ENCODE results near the gene TAOK2.

Gene TAOK2

DNA sequence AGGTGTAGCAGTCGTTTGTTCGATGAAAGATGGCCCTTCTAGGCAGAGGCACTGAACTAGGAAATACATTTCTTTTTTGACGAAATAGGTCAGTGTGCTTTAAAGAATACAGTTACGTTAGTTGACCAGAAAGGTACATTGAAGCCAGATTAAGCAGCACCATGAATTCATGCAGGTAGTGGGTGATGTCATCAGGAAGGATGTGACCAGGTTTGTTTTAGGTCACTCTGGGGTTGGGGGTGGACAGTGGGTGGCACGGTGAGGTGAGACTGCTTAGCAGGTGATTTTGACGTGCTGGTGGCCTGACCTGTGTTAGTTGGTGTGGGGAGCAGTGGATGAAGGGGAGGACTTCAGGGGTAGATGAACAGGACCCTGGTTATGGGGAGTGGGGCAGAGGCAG, 25.9 kb downstream of the TAOK2 start:
- no peaks in the 10 kb centered on the region for H3K36me3 ChIP-seq (ENCODE audit: control insufficient read depth, insufficient read depth, low read length)
- no peak overlapping the region for H3K4me2 ChIP-seq (ENCODE audit: low read length)
- no peak for TF ChIP-seq CTCF (IDR thresholded peaks at IDR 0.05)
- H3K27ac ChIP-seq, result no peak overlapping the region
- no peak overlapping the region for H3K4me3 ChIP-seq (ENCODE audit: low read depth, low read length)
- H3K27me3 ChIP-seq (ENCODE audit: control insufficient read depth, insufficient read depth, low read length), result no peaks in the 10 kb centered on the region
- H2AFZ ChIP-seq, result no peak overlapping the region
- H3K79me2 ChIP-seq, result peaks cover 5% of the 10 kb centered on the region
- H3K4me1 ChIP-seq, result peaks cover 6% of the 10 kb centered on the region
- H3K9me3 ChIP-seq (ENCODE audit: control insufficient read depth, low read length), result no peaks in the 10 kb centered on the region
- H3K9ac ChIP-seq, result no peak overlapping the region

DNA sequence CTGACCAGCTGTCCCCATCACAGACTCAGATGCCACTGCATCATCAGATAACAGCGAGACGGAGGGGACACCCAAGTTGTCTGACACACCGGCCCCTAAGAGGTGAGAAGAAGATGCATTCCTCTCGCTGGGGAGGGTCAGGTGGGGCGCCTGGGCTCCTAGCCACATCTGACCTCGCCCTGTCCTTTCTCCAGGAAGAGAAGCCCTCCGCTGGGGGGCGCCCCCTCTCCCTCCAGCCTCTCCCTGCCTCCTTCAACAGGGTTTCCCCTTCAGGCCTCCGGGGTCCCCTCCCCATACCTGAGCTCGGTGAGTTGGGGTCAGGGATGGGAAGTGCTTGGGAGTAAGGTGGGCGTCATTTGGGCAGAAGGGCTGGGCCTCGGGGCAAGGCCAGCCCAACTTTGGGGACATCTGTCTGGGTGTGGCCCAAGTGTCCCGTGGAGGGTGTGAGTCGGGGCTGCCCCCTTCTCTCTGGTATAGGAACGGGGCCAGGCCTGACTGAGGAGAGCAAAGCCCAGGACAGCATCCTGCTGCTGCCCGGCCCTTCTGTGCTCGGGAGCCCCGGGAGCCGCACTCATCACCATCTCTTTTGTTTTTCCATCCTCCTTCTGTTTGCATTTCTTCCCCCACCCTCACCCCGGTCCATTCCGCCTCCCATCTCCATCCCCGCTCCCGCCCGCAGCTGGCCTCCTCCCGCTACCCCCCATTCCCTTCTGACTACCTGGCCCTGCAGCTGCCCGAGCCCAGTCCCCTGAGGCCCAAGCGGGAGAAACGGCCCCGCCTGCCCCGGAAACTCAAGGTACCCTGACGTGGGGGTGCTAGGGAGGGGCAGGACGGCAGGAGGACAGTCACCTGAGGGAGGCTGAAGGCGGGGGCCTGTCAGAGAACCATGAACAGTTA, 27.3 kb downstream of the TAOK2 start:
- Histone ChIP-seq H3K9ac (no peak overlapping the region), H3K36me3 (ENCODE audit: control insufficient read depth, insufficient read depth, low read length) (no peaks in the 10 kb centered on the region), H3K9me3 (ENCODE audit: control insufficient read depth, low read length) (no peaks in the 10 kb centered on the region), H3K27ac (no peak overlapping the region), H3K4me3 (ENCODE audit: low read depth, low read length) (no peak overlapping the region), H3K4me2 (ENCODE audit: low read length) (no peak overlapping the region), H2AFZ (no peak overlapping the region), H3K27me3 (ENCODE audit: control insufficient read depth, insufficient read depth, low read length) (no peaks in the 10 kb centered on the region), H3K79me2 (peaks cover 5% of the 10 kb centered on the region), H3K4me1 (peaks cover 4% of the 10 kb centered on the region)
- TF ChIP-seq CTCF (IDR thresholded peaks at IDR 0.05), result no peak

DNA sequence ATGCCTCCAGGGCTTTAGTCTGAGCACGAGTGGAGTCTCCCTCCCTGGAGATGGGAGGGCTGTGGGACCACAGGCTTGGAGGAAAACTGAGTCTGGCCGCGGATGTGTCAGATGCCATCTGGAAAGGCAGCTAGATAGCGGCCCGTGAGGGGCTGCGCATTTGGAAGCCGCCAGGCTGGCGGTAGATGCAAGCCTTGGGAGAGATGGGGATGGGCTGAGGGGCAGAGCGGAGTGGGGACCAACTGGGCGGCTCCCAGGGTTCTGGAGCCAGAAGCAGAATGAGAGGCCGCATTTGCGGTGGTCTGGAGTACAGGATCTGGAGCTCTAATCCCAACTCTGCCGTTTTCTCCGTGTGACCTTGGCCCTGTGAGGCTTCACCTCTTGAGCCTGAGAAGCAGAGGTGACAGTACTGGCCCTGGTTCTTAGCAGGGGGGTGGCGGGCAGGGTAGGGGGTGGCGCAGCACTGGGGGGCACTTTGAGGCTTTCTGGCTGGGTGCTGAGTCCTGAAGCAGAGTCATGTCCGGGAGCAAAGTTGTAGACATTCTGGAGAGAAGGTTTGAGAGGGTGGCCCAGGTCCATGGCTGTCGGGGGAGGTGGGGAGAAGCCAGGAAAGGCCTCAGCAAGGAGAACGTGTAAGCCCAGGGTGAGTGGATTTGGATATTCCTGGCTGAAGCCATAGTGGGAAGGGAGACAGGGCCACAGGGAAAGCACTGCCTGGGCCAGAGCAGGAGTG, 29.1 kb downstream of the TAOK2 start:
- H3K9ac ChIP-seq, result no peak overlapping the region
- no peak for TF ChIP-seq CTCF (IDR thresholded peaks at IDR 0.05)

DNA sequence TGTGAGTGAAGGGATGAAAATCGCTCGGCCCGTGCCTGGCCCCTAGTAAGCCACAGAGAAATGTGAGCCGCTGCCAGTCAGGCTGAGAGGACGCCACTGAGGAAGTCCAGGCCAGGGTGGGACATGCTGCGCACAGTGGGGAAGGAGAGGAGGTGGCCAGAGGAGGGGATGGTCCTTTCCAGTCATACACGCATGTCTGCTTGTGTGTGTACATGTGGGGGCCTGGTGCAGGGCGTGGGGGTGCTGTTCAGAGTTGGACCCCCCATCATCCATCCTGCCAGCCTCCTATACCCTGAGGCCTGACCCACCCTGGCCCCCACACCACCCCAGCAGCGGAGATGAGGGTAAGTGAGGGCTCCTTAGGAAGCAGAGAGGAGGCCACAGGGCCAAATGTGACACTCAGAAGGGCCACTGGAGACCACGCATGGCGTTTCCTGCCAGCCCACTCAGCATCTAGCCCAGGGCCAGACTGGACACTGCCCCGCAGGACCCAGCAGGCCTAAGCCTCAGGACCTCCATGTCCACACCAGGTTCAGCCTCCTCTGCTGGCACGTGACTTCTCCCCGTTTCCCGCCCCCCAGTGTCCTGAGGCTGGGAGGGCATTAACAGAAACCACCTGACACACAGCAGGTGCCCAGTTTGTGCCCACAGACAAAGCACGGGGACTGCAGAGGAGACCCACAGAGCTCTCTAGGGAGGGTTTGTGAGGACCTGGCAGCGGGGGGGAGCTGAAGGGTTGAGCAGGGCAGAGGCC, 30.2 kb downstream of the TAOK2 start:
- H3K36me3 ChIP-seq (ENCODE audit: control insufficient read depth, insufficient read depth, low read length), result no peaks in the 10 kb centered on the region
- H3K27me3 ChIP-seq (ENCODE audit: control insufficient read depth, insufficient read depth, low read length), result no peaks in the 10 kb centered on the region
- H3K9me3 ChIP-seq (ENCODE audit: control insufficient read depth, low read length), result no peaks in the 10 kb centered on the region
- H3K79me2 ChIP-seq, result no peaks in the 10 kb centered on the region
- no peak overlapping the region for H2AFZ ChIP-seq
- H3K27ac ChIP-seq, result no peak overlapping the region
- H3K9ac ChIP-seq, result no peak overlapping the region
- H3K4me2 ChIP-seq (ENCODE audit: low read length), result no peak overlapping the region
- no peak overlapping the region for H3K4me3 ChIP-seq (ENCODE audit: low read depth, low read length)
- H3K4me1 ChIP-seq, result no peaks in the 10 kb centered on the region
- no peak for TF ChIP-seq CTCF (IDR thresholded peaks at IDR 0.05)

More for the DNA sequence above, 29.1 kb downstream of the TAOK2 start:
- Histone ChIP-seq H3K36me3 (ENCODE audit: control insufficient read depth, insufficient read depth, low read length) (no peaks in the 10 kb centered on the region), H3K27me3 (ENCODE audit: control insufficient read depth, insufficient read depth, low read length) (no peaks in the 10 kb centered on the region), H3K9me3 (ENCODE audit: control insufficient read depth, low read length) (no peaks in the 10 kb centered on the region), H3K79me2 (no peaks in the 10 kb centered on the region), H3K4me3 (ENCODE audit: low read depth, low read length) (no peak overlapping the region), H3K4me1 (no peaks in the 10 kb centered on the region), H3K4me2 (ENCODE audit: low read length) (no peak overlapping the region), H3K27ac (no peak overlapping the region), H2AFZ (no peak overlapping the region)
